Articular chondrocyte of knee joint (primary cell): ENCODE data around the gene ZNF282. TPM values are rescaled to one million over a fixed set of nuclear protein-coding genes. Genes with fewer than 3 reads are reported as not detected.

ENCODE experiments used
- small RNA-seq: library from RNA; depleted of rRNA; stranded (forward); fragments of <200 nt; gene quantifications from one replicate; pipeline ENCODE3, GENCODE V24; 2012
- total RNA-seq: library from RNA; depleted of rRNA; stranded (reverse); fragments of >200 nt; gene quantifications from 2 replicates; pipeline ENCODE4 v1.2.3, GENCODE V29; 2012

ZNF282 gene
- total RNA-seq: 16.1 and 19.6 TPM in 2 replicates

DNA sequence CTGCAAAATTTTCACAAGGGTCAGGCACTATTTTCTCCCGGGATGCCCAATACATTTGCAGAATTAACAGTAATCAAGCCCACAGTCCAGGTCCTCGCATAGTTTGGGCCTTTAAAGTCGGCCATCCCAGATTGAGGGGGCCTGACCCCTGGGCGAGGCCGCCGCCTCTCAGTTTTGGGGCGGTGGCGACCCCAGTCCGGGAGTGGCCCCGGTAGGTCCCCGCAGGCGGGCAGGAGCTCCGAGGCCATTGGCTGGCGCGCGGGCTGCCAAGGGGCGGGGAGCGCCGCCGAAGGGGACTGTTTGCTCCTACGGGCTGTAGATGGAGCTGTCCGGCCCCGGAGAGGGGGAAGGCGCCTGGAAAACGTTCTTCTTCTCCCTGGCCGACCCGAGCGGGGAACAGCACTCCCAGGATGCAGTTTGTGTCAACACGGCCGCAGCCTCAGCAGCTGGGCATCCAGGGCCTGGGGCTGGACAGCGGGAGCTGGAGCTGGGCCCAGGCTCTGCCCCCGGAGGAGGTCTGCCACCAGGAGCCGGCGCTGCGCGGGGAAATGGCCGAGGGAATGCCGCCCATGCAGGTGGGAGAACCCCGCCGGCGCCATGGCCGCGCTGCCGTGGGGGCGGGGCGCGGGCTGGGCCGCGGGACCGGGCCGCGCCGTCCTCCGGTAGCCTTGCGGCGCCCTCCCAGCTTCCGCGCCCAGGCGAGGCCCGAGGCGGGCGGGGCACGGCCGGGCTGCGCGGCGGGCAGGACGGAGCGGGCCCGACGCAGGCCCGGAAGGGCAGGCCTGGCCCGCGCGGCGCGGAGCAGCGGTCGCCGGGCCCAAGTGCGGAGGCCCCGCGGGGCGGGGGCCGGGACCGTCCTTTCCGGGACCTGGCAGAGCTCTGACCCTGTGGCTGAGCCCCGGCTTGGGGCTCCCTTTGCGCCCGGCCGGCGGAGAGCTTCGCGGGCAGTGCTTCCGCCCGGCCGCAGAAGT, at the start of gene ZNF282:
TSS of gene ZNF282 (plus strand) at position 367 of the 971 bp plus-strand sequence. CDS start at position 411, 44 bp downstream.

DNA sequence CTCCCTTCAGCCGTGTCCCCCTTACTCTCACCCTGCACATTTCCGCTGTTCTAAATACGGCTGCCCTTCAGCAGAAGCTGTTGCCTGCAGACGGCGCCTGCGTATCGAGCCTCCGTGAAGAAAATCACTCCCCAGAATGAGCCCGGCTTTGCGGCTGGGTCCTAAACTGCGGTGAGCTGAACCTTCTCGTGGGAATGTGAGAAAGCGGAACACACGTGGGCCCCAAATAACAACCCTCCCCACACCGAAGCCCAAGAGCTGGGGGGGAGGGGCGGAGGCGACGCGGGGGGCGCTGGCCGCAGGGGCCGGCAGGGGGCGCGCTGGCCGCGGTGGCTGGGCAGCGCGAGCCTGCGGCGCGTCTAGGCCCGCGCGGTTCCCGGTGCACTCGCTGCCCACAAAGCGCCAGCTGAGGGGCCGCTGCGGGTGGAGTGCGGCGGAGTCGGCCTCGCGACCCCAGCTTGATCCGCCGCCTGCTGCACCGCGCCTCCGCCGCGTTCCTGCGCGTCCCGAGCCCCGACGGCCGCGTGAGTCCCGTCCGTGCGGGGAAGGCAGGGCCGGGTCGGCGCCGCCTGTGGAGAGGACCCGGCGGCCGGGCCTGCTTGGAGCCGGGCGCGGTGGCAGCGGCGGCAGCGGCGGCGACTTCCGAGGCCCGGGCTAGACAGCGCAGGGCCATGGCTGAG, 48.1 kb upstream of the ZNF282 start, which contains the start of gene ZNF398:
TSS of gene ZNF398 (plus strand) at position 382 of the 680 bp plus-strand sequence. CDS start at position 672, 290 bp downstream.

DNA sequence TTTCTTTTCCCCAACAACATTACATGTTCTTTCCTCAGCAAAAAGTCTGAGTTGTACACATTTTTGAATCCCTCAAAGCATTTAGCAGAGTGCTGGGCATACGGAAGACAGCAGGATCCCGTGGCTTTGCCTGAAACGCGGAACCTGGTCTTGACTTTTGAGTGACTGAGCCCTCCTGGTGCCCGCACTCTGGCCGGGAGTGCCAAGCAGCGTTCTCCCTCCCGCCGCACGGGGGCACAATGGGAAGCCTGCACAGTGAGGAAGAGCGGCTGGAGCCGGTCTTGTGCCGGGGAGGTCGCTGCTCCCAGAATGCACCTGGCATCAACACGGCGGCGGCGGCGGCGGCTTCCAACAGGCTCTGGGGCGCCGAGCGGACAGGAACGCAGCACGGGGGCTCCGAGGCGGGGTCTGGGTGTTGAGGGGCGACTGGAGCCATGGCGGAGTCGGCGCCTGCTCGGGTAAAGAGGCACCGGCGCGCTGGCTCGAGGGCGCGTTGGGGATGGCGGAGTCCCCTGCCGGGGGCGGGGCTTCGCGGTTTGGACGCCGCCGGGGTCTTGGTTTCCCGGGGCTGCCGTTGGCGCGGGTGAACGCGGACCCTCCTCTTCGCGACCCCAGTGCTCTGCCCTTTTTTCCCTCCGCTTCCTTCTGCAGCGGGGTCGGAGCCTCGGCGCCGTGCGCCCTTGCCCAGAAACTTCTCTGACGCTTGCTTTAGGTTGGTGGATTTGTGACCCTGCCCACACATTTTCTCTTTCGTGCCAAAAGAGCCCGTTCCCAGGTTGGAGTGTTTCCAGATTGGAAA, 44.2 kb downstream of the ZNF282 start, which contains the start of gene ZNF212:
TSS of gene ZNF212 (plus strand) at position 307 of the 799 bp plus-strand sequence. CDS start at position 435, 128 bp downstream.

DNA sequence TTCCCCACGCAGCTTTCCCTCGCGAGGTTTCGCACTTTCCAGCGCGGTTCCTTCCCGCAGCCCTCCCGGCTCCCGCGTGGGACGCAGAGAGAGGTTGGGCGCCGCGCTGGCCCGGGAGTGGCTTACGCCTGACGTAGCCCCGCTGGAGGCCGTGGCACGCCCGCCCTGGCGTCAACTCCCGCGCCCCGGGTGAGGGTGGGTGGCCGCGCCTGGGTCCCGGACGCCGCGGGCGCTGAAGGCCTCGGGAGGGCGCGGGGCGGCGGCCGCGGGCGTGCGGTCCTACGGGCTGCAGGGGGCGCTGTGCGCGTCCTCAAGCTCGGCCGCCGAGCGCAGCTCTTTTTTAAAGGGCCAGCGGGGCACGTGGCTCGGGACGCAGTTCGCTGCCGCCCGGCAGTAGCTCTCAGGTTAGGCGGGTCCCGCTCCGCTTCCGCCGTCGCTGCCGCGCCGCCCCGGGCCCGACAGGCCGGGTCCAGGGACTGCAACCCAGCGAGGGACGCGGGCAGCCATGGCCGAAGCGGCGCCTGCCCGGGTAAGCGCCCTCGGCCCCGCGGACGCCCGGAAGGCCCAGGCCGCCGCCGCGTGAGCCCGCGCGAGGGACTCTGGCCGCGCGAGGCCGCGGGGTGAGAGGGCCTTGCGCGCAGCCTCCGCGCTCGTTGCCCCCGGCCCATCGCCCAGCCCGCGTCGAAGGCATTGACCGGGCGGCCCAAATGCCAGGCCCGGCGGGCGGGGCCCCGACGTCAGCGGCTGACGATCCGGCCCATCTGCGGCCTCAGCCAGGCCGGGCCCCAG, 66.7 kb downstream of the ZNF282 start, which contains the start of gene ZNF783:
TSS of gene ZNF783 (plus strand) at position 368 of the 789 bp plus-strand sequence. CDS start at position 506, 138 bp downstream.

Small RNA genes within 50 kb of the gene (small RNA-seq; reads per million reads assigned to genes)
- not detected for gene AC004890.1

Other genes starting within 250 kb of the ZNF282 start
- 242 and 246 TPM in 2 replicates for gene PDIA4, start 167.0 kb upstream of the ZNF282 start, total RNA-seq
- gene ZNF786, start 104.8 kb upstream of the ZNF282 start, total RNA-seq: 4.3 and 4.4 TPM in 2 replicates
- gene ZNF425, start 69.2 kb upstream of the ZNF282 start, total RNA-seq: 7.0 and 7.4 TPM in 2 replicates
- 15.4 and 19.0 TPM in 2 replicates for gene ZNF398, start 48.1 kb upstream of the ZNF282 start, total RNA-seq
- 4.8 and 6.2 TPM in 2 replicates for gene ZNF212, start 44.1 kb downstream of the ZNF282 start, total RNA-seq
- 10.2 and 11.6 TPM in 2 replicates for gene ZNF783, start 66.7 kb downstream of the ZNF282 start, total RNA-seq